Measurements from ENCODE around the gene PARD6B.

The PARD6B gene

DNA sequence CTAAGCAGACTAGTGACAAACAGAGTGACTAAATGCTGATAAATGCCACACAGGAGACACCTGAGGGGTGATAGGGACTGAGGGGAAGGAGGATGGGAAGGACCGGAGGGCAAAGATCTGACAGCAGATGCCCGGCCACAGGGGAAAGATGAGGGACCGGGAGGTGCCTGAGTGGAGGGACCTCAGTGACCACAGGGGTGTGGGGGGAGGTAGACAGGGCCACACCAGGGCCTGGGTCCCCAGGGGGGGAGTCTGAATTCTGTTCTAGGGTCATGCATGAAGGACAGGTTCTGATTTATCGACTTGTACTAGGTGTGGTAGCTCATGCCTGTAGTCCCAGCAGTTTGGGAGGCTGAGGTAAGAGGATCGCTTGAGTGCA lies 70.4 kb downstream of the PARD6B start:
- Histone ChIP-seq H3K9me2 (replicated peaks; ENCODE audit: low read depth, low read length) (no peaks in the 10 kb centered on the region), H4K20me1 (ENCODE audit: insufficient read depth, low read length, poor library complexity, severe bottlenecking) (no peaks in the 10 kb centered on the region), H3K4me1 (ENCODE audit: insufficient read depth, low read length, poor library complexity, severe bottlenecking) (peaks cover 23% of the 10 kb centered on the region), H3K36me3 (ENCODE audit: insufficient read depth, low read length) (no peaks in the 10 kb centered on the region), H3K4me3 (ENCODE audit: low read length, poor library complexity, severe bottlenecking) (no peak overlapping the region), H3K4me2 (ENCODE audit: low read depth, low read length, poor library complexity, severe bottlenecking) (no peak overlapping the region), H3K9ac (ENCODE audit: low read depth, low read length, poor library complexity, severe bottlenecking) (no peak overlapping the region), H3K9me3 (ENCODE audit: insufficient read depth, low read depth, low read length) (no peaks in the 10 kb centered on the region), H3K27me3 (ENCODE audit: insufficient read depth, low read length, poor library complexity, severe bottlenecking) (no peaks in the 10 kb centered on the region), H3K79me2 (ENCODE audit: insufficient read depth, low read length) (no peaks in the 10 kb centered on the region), H2AFZ (ENCODE audit: low read length) (no peak overlapping the region), H3F3A (ENCODE audit: low read depth) (peaks cover 6% of the 10 kb centered on the region)
- TF ChIP-seq EZH2phosphoT487 (IDR thresholded peaks at IDR 0.05; ENCODE audit: borderline replicate concordance): no peak
- TF ChIP-seq, protein P1, sequence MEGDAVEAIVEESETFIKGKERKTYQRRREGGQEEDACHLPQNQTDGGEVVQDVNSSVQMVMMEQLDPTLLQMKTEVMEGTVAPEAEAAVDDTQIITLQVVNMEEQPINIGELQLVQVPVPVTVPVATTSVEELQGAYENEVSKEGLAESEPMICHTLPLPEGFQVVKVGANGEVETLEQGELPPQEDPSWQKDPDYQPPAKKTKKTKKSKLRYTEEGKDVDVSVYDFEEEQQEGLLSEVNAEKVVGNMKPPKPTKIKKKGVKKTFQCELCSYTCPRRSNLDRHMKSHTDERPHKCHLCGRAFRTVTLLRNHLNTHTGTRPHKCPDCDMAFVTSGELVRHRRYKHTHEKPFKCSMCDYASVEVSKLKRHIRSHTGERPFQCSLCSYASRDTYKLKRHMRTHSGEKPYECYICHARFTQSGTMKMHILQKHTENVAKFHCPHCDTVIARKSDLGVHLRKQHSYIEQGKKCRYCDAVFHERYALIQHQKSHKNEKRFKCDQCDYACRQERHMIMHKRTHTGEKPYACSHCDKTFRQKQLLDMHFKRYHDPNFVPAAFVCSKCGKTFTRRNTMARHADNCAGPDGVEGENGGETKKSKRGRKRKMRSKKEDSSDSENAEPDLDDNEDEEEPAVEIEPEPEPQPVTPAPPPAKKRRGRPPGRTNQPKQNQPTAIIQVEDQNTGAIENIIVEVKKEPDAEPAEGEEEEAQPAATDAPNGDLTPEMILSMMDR (conservative IDR thresholded peaks at IDR 0.05; ENCODE audit: low read length): no peak

DNA sequence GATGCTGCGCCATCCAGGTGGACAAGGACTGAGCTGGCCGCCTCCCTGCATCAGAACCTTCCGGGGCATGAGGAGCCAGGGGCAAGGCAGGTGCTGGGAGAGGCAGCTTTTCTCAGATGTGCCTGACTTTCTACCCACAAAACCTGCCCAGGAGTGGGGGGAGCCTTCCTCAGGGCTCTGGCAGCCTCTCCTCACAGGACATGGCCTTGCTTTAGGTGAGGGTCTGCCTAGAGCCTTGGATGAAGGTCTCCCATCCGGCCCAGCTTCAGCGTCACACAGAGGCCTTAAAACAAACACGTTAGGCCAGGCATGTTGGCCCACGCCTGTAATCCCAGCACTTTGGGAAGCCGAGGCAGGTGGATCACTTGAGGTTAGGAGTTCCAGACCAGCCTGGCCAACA lies 70.9 kb downstream of the PARD6B start:
- Histone ChIP-seq H3K4me3 (ENCODE audit: low read length, poor library complexity, severe bottlenecking) (no peak overlapping the region), H3K4me1 (ENCODE audit: insufficient read depth, low read length, poor library complexity, severe bottlenecking) (peaks cover 23% of the 10 kb centered on the region), H3K27me3 (ENCODE audit: insufficient read depth, low read length, poor library complexity, severe bottlenecking) (no peaks in the 10 kb centered on the region), H3K9me3 (ENCODE audit: insufficient read depth, low read depth, low read length) (no peaks in the 10 kb centered on the region), H3K4me2 (ENCODE audit: low read depth, low read length, poor library complexity, severe bottlenecking) (no peak overlapping the region), H2AFZ (ENCODE audit: low read length) (no peak overlapping the region), H3K9ac (ENCODE audit: low read depth, low read length, poor library complexity, severe bottlenecking) (no peak overlapping the region), H3K36me3 (ENCODE audit: insufficient read depth, low read length) (no peaks in the 10 kb centered on the region), H3F3A (ENCODE audit: low read depth) (peaks cover 6% of the 10 kb centered on the region), H4K20me1 (ENCODE audit: insufficient read depth, low read length, poor library complexity, severe bottlenecking) (no peaks in the 10 kb centered on the region), H3K79me2 (ENCODE audit: insufficient read depth, low read length) (no peaks in the 10 kb centered on the region), H3K9me2 (replicated peaks; ENCODE audit: low read depth, low read length) (no peaks in the 10 kb centered on the region)
- TF ChIP-seq, protein P1 (conservative IDR thresholded peaks at IDR 0.05; ENCODE audit: low read length): no peak

GRCh38 chr20:50804437-50805348 lies 73.3 kb downstream of the PARD6B start:
- Histone ChIP-seq H3K36me3 (ENCODE audit: insufficient read depth, low read length) (no peaks in the 10 kb centered on the region), H3K4me1 (ENCODE audit: insufficient read depth, low read length, poor library complexity, severe bottlenecking) (peaks cover 23% of the 10 kb centered on the region), H3K27me3 (ENCODE audit: insufficient read depth, low read length, poor library complexity, severe bottlenecking) (no peaks in the 10 kb centered on the region), H3K4me2 (ENCODE audit: low read depth, low read length, poor library complexity, severe bottlenecking) (peak overlapping the region; percentile 77), H3F3A (ENCODE audit: low read depth) (peaks cover 6% of the 10 kb centered on the region), H3K9me3 (ENCODE audit: insufficient read depth, low read depth, low read length) (no peaks in the 10 kb centered on the region), H4K20me1 (ENCODE audit: insufficient read depth, low read length, poor library complexity, severe bottlenecking) (no peaks in the 10 kb centered on the region), H3K9me2 (replicated peaks; ENCODE audit: low read depth, low read length) (no peaks in the 10 kb centered on the region), H3K9ac (ENCODE audit: low read depth, low read length, poor library complexity, severe bottlenecking) (peak overlapping the region; percentile 51), H2AFZ (ENCODE audit: low read length) (peak overlapping the region; percentile 71), H3K4me3 (ENCODE audit: low read length, poor library complexity, severe bottlenecking) (peak overlapping the region; percentile 63), H3K79me2 (ENCODE audit: insufficient read depth, low read length) (no peaks in the 10 kb centered on the region)
- TF ChIP-seq, protein P1 (conservative IDR thresholded peaks at IDR 0.05; ENCODE audit: low read length): no peak
- TF ChIP-seq EZH2phosphoT487 (IDR thresholded peaks at IDR 0.05; ENCODE audit: borderline replicate concordance): peak; percentile 65

Measured in Loucy (cell line).